ENCODE measurements around the gene IGSF9.

IGSF9 gene

DNA sequence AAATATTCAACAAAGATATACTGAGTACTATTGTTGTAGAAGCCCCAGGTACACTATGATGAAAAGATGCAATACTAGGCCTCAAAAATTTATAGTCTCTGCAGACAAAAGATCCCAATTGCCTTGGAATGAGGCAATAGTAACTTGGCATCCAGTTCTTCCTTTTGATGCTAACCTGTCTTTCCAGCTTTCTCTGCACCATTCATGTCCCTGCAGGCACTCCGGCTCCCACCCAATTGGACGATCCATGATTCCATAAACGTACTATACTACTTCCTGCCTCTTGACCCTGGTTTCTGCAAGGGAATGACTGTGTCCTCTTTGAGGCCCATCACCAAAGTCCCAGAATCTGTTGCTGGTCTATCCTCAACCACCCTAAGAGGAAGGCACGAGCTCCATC, 12.1 kb downstream of the IGSF9 start:
- TF ChIP-seq PKNOX1 (IDR thresholded peaks at IDR 0.05) (no peak), SP1 (IDR thresholded peaks at IDR 0.05) (no peak), ELF4 (IDR thresholded peaks at IDR 0.05) (no peak), LEF1 (IDR thresholded peaks at IDR 0.05; ENCODE audit: borderline replicate concordance) (no peak), TARDBP (IDR thresholded peaks at IDR 0.05) (no peak), ARNT (IDR thresholded peaks at IDR 0.05) (no peak)
- ChIA-PET CTCF (interaction anchor here (1.8 to 9.6 kb wide), 2 partner anchors 13 to 73 kb away, joined by 4 to 60 read pairs; partner anchors contain the start of gene IGSF9), POLR2A (interaction anchor here (1.6 to 3.8 kb wide), 2 partner anchors 9 to 74 kb away, joined by 3 to 14 read pairs; partner anchors contain the start of gene TAGLN2)
- DNase-seq (ENCODE audit: extremely low spot score): no peak

DNA sequence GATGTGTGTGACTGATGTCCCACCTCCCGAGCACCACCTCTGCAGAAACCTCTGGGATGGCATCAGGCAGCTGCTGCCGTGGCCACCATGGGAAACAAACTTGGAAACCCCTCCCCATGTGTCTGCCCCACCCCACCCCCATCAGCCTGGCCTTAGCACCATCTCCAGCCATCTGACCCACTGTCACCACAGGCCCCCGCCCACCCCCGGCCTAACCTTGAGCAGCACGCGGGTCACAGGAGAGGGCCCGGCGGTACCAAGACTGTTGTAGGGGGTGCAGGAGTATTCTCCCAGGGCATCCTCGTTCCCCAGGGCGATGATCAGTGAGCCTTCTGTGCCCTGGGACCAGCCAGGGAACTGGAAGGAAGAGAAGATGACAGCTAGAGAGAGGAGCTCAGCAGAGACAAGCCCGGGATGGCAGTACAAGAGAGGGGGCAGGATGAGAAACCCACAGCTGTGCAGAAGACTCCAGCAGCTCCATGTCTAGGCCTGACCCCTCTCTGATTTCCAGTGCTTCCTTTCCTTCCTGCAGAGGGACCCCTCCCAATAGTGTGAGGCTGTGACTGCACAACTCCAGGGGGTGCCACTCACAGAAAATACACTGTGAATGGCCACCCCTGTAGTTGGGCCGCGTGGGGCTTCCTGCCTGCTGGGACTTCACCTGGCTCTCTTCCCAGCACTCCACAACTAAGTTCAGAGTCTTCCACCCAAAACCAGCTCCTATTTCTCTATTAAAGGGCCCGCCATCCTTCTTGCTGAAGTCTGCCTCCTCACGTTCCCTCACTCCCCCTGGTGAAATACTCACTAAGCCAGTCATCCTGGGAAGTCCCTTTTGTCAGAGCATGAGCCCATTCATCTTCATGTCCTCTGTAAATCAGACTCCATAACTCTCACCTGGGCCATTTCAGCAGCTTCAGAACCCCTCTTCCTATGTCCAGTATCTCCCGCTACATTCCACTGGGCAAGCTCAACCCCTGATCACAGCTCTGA, 12.8 kb downstream of the IGSF9 start:
- CTCF ChIA-PET: interaction anchor here (0.5 to 9.6 kb wide), 3 partner anchors 13 to 265 kb away, joined by 3 to 60 read pairs (median 4); partner anchors contain the start of gene IGSF9
- no peak for TF ChIP-seq BHLHE40 (IDR thresholded peaks at IDR 0.05; ENCODE audit: borderline replicate concordance)
- no peak for TF ChIP-seq ARNT (IDR thresholded peaks at IDR 0.05)
- TF ChIP-seq ZNF384 (IDR thresholded peaks at IDR 0.05): no peak
- no peak for TF ChIP-seq FOXM1 (IDR thresholded peaks at IDR 0.05; ENCODE audit: borderline replicate concordance)
- no peak for TF ChIP-seq ELF4 (IDR thresholded peaks at IDR 0.05)
- no peak for TF ChIP-seq SP1 (IDR thresholded peaks at IDR 0.05)
- no peak for DNase-seq (ENCODE audit: extremely low spot score)
- POLR2A ChIA-PET: interaction anchor here (0.9 to 3.8 kb wide), 3 partner anchors 8 to 75 kb away, joined by 3 to 14 read pairs (median 3); partner anchors contain the start of gene TAGLN2

DNA sequence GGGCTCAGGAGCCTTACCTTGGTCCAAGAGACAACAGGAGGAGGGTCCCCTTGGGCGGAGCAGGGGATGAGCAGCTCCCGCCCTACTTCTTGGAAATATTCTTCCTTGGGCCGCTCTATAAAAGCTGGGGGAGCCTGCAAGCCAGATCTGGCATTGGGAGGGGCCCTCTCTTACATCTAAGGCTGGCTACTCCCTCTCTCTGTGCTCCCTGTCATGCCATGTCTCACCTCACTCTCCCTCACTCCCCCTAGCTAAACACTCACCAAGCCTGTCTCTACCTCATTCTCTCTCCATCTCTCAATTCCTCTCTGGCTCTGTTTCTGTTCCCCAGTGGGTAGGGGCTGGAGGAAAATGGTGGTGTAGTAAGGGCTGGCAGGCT, 13.6 kb downstream of the IGSF9 start:
- CTCF ChIA-PET: interaction anchor here (9.6 kb wide), 1 partner anchor 74 kb away, joined by 60 read pairs; no protein-coding TSS in a partner anchor
- TF ChIP-seq FOXK2 (IDR thresholded peaks at IDR 0.05) (no peak), LEF1 (IDR thresholded peaks at IDR 0.05; ENCODE audit: borderline replicate concordance) (no peak), ZNF384 (IDR thresholded peaks at IDR 0.05) (no peak), NFRKB (IDR thresholded peaks at IDR 0.05) (no peak), BHLHE40 (IDR thresholded peaks at IDR 0.05; ENCODE audit: borderline replicate concordance) (no peak)
- POLR2A ChIA-PET: no interaction called here
- no peak for DNase-seq (ENCODE audit: extremely low spot score)

- no peak for DNase-seq (ENCODE audit: extremely low spot score)
- ChIA-PET POLR2A (no interaction called here), CTCF (interaction anchor here (9.6 kb wide), 1 partner anchor 75 kb away, joined by 60 read pairs; no protein-coding TSS in a partner anchor)
- TF ChIP-seq ARNT (IDR thresholded peaks at IDR 0.05): no peak
- no peak for TF ChIP-seq SP1 (IDR thresholded peaks at IDR 0.05)
- no peak for TF ChIP-seq L3MBTL2 (conservative IDR thresholded peaks at IDR 0.05)
- TF ChIP-seq CTBP1 (IDR thresholded peaks at IDR 0.05; ENCODE audit: borderline replicate concordance): no peak
- no peak for TF ChIP-seq PKNOX1 (IDR thresholded peaks at IDR 0.05)
- TF ChIP-seq LEF1 (IDR thresholded peaks at IDR 0.05; ENCODE audit: borderline replicate concordance): no peak
- no peak for TF ChIP-seq FOXK2 (IDR thresholded peaks at IDR 0.05)
- TF ChIP-seq ELF4 (IDR thresholded peaks at IDR 0.05): no peak
- TF ChIP-seq TARDBP (IDR thresholded peaks at IDR 0.05): no peak
- TF ChIP-seq ZNF384 (IDR thresholded peaks at IDR 0.05): no peak
- no peak for TF ChIP-seq FOXM1 (IDR thresholded peaks at IDR 0.05; ENCODE audit: borderline replicate concordance)
- TF ChIP-seq HDGF (IDR thresholded peaks at IDR 0.05; ENCODE audit: borderline replicate concordance): no peak
- no peak for TF ChIP-seq FOXA1 (IDR thresholded peaks at IDR 0.05)
- TF ChIP-seq SUZ12 (IDR thresholded peaks at IDR 0.05): no peak
- TF ChIP-seq NFRKB (IDR thresholded peaks at IDR 0.05): no peak
- no peak for TF ChIP-seq BHLHE40 (IDR thresholded peaks at IDR 0.05; ENCODE audit: borderline replicate concordance)
These were observed 14.2 kb downstream of the IGSF9 start for GRCh38 chr1:159931101-159931794.

GRCh38 chr1:159930634-159931033, 14.8 kb downstream of the IGSF9 start:
- DNase-seq (ENCODE audit: extremely low spot score): no peak
- ChIA-PET CTCF (interaction anchor here (1.5 kb wide), 1 partner anchor 77 kb away, joined by 8 read pairs; no protein-coding TSS in a partner anchor), POLR2A (interaction anchor here (1.3 kb wide), 1 partner anchor 15 kb away, joined by 3 read pairs; no protein-coding TSS in a partner anchor)
- TF ChIP-seq FOXK2 (IDR thresholded peaks at IDR 0.05) (no peak), HDGF (IDR thresholded peaks at IDR 0.05; ENCODE audit: borderline replicate concordance) (no peak), FOXA1 (IDR thresholded peaks at IDR 0.05) (no peak), L3MBTL2 (conservative IDR thresholded peaks at IDR 0.05) (no peak), PKNOX1 (IDR thresholded peaks at IDR 0.05) (no peak), SP1 (IDR thresholded peaks at IDR 0.05) (no peak), ELF4 (IDR thresholded peaks at IDR 0.05) (no peak), BHLHE40 (IDR thresholded peaks at IDR 0.05; ENCODE audit: borderline replicate concordance) (no peak), NFRKB (IDR thresholded peaks at IDR 0.05) (no peak), LEF1 (IDR thresholded peaks at IDR 0.05; ENCODE audit: borderline replicate concordance) (no peak), ARNT (IDR thresholded peaks at IDR 0.05) (no peak), TARDBP (IDR thresholded peaks at IDR 0.05) (no peak), FOXM1 (IDR thresholded peaks at IDR 0.05; ENCODE audit: borderline replicate concordance) (no peak), SUZ12 (IDR thresholded peaks at IDR 0.05) (no peak), CTBP1 (IDR thresholded peaks at IDR 0.05; ENCODE audit: borderline replicate concordance) (no peak)
